Measurements from ENCODE around the gene BHLHA9. TPM values are rescaled to one million over a fixed set of nuclear protein-coding genes. Genes with fewer than 3 reads are reported as not detected.
A peak's percentile ranks its signal among the peaks of the same experiment; 100 is the strongest.

The BHLHA9 gene
- total RNA-seq, 4 donors from 2014 or later = not detected

- peaks cover 26% of the 10 kb centered on the region for H3K4me1 ChIP-seq
- no peak overlapping the region for H3K27ac ChIP-seq
- no peaks in the 10 kb centered on the region for H3K27me3 ChIP-seq
- 74% methylated on average over 13 of the region's 16 CpGs for WGBS
- no peak for TF ChIP-seq POLR2AphosphoS5 (IDR thresholded peaks at IDR 0.05)
- TF ChIP-seq POLR2A (IDR thresholded peaks at IDR 0.05) = no peak
- H3K9me3 ChIP-seq = no peaks in the 10 kb centered on the region
- DNase-seq (ENCODE audit: low spot score in 2 of 2) = no peak
- no peak overlapping the region for H3K4me3 ChIP-seq
- H3K36me3 ChIP-seq = no peaks in the 10 kb centered on the region
Measured at GRCh38 chr17:1256699-1257098, 13.5 kb upstream of the BHLHA9 start.

- 49% methylated on average over 11 of the region's 43 CpGs for WGBS
- Histone ChIP-seq H3K27ac (no peak overlapping the region), H3K27me3 (no peaks in the 10 kb centered on the region), H3K9me3 (no peaks in the 10 kb centered on the region), H3K4me1 (peaks cover 13% of the 10 kb centered on the region), H3K36me3 (no peaks in the 10 kb centered on the region), H3K4me3 (peak overlapping the region; percentile 53)
- no peak for DNase-seq (ENCODE audit: low spot score in 2 of 2)
- TF ChIP-seq POLR2A (IDR thresholded peaks at IDR 0.05) = no peak
- TF ChIP-seq POLR2AphosphoS5 (IDR thresholded peaks at IDR 0.05) = no peak
- no peak for TF ChIP-seq CTCF (IDR thresholded peaks at IDR 0.05)
- no peak for TF ChIP-seq EP300 (IDR thresholded peaks at IDR 0.05)
Measured at GRCh38 chr17:1260086-1260769, 10.0 kb upstream of the BHLHA9 start.

GRCh38 chr17:1260770-1261161, 9.5 kb upstream of the BHLHA9 start:
- Histone ChIP-seq H3K4me1 (peaks cover 13% of the 10 kb centered on the region), H3K4me3 (no peak overlapping the region), H3K36me3 (no peaks in the 10 kb centered on the region), H3K27ac (no peak overlapping the region), H3K9me3 (no peaks in the 10 kb centered on the region), H3K27me3 (no peaks in the 10 kb centered on the region)
- no peak for DNase-seq (ENCODE audit: low spot score in 2 of 2)
- 93% methylated on average over 6 of the region's 6 CpGs for WGBS
- TF ChIP-seq POLR2A (IDR thresholded peaks at IDR 0.05) = no peak
- no peak for TF ChIP-seq CTCF (IDR thresholded peaks at IDR 0.05)
- TF ChIP-seq POLR2AphosphoS5 (IDR thresholded peaks at IDR 0.05) = no peak
- TF ChIP-seq EP300 (IDR thresholded peaks at IDR 0.05) = no peak

- Histone ChIP-seq H3K4me3 (no peak overlapping the region), H3K27me3 (peaks cover 2% of the 10 kb centered on the region), H3K36me3 (no peaks in the 10 kb centered on the region), H3K9me3 (no peaks in the 10 kb centered on the region), H3K4me1 (peaks cover 28% of the 10 kb centered on the region), H3K27ac (no peak overlapping the region)
- DNase-seq (ENCODE audit: low spot score in 2 of 2) = no peak
- WGBS = 68% methylated on average over 9 of the region's 9 CpGs
- TF ChIP-seq CTCF (IDR thresholded peaks at IDR 0.05) (no peak), POLR2AphosphoS5 (IDR thresholded peaks at IDR 0.05) (no peak), POLR2A (IDR thresholded peaks at IDR 0.05) (no peak), EP300 (IDR thresholded peaks at IDR 0.05) (no peak)
Measured at GRCh38 chr17:1264196-1264595, 6.0 kb upstream of the BHLHA9 start.

GRCh38 chr17:1267471-1267943, 2.7 kb upstream of the BHLHA9 start:
- H3K4me3 ChIP-seq = peak overlapping the region; percentile 80
- H3K27me3 ChIP-seq = peaks cover 35% of the 10 kb centered on the region
- no peak for TF ChIP-seq POLR2AphosphoS5 (IDR thresholded peaks at IDR 0.05)
- TF ChIP-seq EP300 (IDR thresholded peaks at IDR 0.05) = no peak
- no peak for TF ChIP-seq POLR2A (IDR thresholded peaks at IDR 0.05)
- H3K9me3 ChIP-seq = no peaks in the 10 kb centered on the region
- H3K27ac ChIP-seq = peak overlapping the region; percentile 89
- WGBS = 4% methylated on average over 17 of the region's 17 CpGs
- H3K36me3 ChIP-seq = no peaks in the 10 kb centered on the region
- DNase-seq (ENCODE audit: low spot score in 2 of 2) = peak in 1 of 2 donors; percentile 70
- H3K4me1 ChIP-seq = peaks cover 25% of the 10 kb centered on the region

GRCh38 chr17:1271030-1271423, 783 bp downstream of the BHLHA9 start:
- H3K36me3 ChIP-seq = no peaks in the 10 kb centered on the region

More at GRCh38 chr17:1271030-1271423, 783 bp downstream of the BHLHA9 start:
- Histone ChIP-seq H3K27me3 (peaks cover 35% of the 10 kb centered on the region), H3K4me3 (no peak overlapping the region), H3K27ac (no peak overlapping the region), H3K4me1 (peaks cover 26% of the 10 kb centered on the region), H3K9me3 (no peaks in the 10 kb centered on the region)
- no peak for TF ChIP-seq EP300 (IDR thresholded peaks at IDR 0.05)
- TF ChIP-seq CTCF (IDR thresholded peaks at IDR 0.05) = no peak
- no peak for TF ChIP-seq POLR2A (IDR thresholded peaks at IDR 0.05)
- no peak for TF ChIP-seq POLR2AphosphoS5 (IDR thresholded peaks at IDR 0.05)
- no peak for DNase-seq (ENCODE audit: low spot score in 2 of 2)
- no CpG with 5 or more reads among the region's 42 CpGs for WGBS

Data from suprapubic skin (tissue), 4 donors.